ENCODE data around the gene ABHD2. TPM values are rescaled to one million over a fixed set of nuclear protein-coding genes. Genes with fewer than 3 reads are reported as not detected.

Gene ABHD2, protein sequence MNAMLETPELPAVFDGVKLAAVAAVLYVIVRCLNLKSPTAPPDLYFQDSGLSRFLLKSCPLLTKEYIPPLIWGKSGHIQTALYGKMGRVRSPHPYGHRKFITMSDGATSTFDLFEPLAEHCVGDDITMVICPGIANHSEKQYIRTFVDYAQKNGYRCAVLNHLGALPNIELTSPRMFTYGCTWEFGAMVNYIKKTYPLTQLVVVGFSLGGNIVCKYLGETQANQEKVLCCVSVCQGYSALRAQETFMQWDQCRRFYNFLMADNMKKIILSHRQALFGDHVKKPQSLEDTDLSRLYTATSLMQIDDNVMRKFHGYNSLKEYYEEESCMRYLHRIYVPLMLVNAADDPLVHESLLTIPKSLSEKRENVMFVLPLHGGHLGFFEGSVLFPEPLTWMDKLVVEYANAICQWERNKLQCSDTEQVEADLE
- total RNA-seq (2022; extraction: Qiagen RNA extraction; ENCODE audit: low read depth), result 69.1 to 102 TPM (median 81.9 TPM) in 5 replicates

DNA sequence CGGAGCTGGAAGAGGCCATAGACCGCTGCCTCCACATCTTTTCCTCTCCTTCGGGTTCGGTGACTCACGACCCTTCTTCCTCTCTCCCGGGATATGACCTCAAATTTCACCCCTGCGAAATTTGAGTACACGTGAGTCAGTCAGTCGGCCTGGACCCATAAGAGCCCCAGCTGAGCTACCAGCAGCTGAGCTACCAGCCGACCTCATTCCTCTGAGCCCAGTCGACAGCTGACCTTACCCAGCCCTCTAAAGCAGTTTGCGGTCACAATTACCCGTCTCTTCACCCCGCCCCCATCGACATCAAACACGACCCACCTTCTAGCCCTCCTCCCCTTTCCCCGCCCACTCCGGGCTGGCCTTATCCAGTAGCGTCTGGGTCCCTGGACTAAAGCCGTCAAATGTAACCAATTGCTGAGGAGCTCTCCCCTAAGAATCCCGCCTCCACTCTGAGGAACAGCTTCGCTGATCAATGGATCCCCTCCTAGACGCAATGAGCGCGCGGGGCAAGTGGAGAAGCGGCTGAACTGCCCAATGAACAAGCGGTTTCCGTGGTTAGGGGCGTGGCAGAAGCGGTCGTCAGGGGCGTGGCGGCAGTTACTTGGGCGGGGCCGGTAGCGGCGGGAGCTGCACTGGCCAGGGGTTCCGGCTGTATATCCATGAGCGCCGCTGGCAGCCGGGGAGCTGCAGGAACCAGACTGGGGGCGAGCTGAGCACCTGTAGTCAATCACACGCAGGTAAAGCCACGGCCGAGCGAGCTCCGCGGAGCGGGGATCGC is at the start of gene ABHD2:
ABHD2 (plus strand) TSS at position 627 of the 775 bp plus-strand sequence. CDS start 27,872 bp downstream, outside the sequence.

DNA sequence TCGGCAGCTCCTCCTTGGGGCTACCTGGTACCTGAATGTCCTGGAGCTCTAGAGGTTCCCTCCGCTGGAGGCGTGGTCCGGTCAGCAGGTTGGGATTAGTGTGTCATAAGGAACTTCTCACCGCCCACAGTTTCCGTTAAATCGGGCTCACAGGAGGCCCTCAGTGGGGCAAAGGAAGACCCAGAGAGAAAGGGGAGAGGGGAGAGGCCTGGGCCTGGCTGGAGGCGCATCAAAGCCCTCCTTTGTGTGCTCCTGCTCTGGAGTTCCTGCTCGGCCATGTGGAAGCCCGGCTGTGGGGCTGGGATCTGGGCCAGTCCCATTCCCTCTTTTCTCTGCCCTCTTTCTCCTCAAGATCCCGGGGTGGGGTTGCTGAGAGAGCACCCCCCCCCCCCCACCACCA is 133.3 kb downstream of the ABHD2 start, which contains the start of gene RLBP1:
RLBP1 (minus strand) TSS at position 37 of the 400 bp plus-strand sequence. CDS start 2,604 bp downstream, outside the sequence.

DNA sequence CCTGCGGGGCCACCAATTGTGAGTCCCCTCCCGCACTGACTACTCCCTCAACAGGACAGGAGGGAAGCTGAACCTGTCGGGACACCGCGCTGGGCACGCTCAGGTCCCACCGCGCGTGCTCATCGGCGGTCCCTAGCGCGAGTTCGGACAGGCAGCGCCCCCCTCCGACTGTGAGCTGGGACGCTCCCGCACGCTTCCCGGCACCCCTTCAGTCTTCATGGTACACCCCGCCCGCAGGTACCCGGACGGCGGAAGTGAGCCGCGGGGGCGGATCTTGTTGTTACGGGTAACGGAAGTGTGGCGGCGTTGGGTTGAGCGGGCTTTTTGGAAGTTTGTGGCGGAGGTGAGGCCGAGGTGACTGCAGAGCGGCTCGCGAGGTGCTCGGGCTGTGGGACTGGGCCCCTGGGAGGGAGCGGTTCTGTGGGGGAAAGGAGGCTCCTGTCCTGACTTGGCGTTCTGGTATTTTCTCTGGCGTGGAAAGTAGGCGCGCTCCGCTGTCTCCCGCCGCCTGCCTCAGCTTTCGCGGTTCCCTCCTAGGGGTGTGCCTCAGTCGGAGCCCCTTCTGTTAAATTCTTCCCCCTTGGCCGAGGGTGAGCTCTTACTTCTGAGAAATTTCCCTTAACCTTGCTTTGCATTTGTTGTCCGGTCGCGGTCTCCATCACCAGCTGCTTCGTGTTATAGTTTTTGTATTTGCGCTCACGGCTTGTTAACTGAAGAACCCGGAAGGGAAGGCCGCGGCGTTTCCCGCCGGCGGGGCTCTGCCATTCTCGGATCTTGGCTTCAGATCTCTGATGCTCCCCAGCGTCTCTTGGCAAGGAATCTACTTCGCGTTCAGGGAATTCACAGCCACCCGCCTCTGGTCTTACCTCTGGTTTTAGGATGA is 155.7 kb downstream of the ABHD2 start, which contains the start of gene FANCI:
FANCI (plus strand) TSS at position 289 of the 883 bp plus-strand sequence. CDS start 3,669 bp downstream, outside the sequence.

Other genes with a start within 250 kb of the ABHD2 start
- gene HAPLN3, start 192.9 kb upstream of the ABHD2 start, total RNA-seq (2022; extraction: Qiagen RNA extraction; ENCODE audit: low read depth), result 26.9 to 34.6 TPM (median 30.0 TPM) in 5 replicates
- 295 to 376 TPM (median 306 TPM) in 5 replicates for gene MFGE8, start 175.1 kb upstream of the ABHD2 start, total RNA-seq (2022; extraction: Qiagen RNA extraction; ENCODE audit: low read depth)
- gene RLBP1, start 133.1 kb downstream of the ABHD2 start, total RNA-seq (2022; extraction: Qiagen RNA extraction; ENCODE audit: low read depth), result not detected in 5 replicates
- 49.0 to 65.5 TPM (median 58.6 TPM) in 5 replicates for gene FANCI, start 155.5 kb downstream of the ABHD2 start, total RNA-seq (2022; extraction: Qiagen RNA extraction; ENCODE audit: low read depth)
- 41.8 to 53.1 TPM (median 49.8 TPM) in 5 replicates for gene POLG, start 246.4 kb downstream of the ABHD2 start, total RNA-seq (2022; extraction: Qiagen RNA extraction; ENCODE audit: low read depth)

Measured in A549 treated with RU486 at 1 μM for 4 hours (cell line).